HG03045 (cell line): Measurements from ENCODE around the gene RAB4B.
"Not testable (repeated sequence)": the region's sequence is repeated elsewhere in the genome, so short reads cannot be mapped to it uniquely, and the experiment has no call there.

Experiments
- ATAC-seq: cut with Tn5 transposase; IDR thresholded peaks from one replicate; pipeline ENCODE4 v1.9.1; 2021; ENCODE audit warnings: mild to moderate bottlenecking, moderate library complexity; ENCODE audit not compliant: unreplicated experiment

The RAB4B gene

DNA sequence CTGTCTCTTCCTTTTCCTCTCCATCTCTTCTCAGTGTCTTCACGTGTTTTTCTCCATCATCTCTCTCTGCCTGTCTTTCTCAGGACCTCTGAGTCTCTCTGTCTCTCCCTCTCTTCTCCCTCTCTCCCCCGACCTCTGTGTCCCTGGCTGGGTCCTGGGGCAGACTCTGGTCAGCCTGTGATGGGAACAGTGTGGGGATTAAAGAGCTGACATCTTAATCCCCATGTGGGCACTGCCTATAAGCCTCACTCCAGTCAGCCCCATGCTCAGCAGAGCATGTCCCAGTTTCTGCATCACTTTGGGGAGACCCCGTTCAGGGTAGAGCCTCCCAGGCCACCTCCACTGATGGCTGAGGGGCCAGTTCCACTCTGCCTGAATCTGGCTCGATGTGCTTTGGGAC lies 37.2 kb downstream of the RAB4B start:
- no peak for ATAC-seq

GRCh38 chr19:40818480-40819399 lies 40.7 kb downstream of the RAB4B start:
- not testable (repeated sequence) for ATAC-seq

DNA sequence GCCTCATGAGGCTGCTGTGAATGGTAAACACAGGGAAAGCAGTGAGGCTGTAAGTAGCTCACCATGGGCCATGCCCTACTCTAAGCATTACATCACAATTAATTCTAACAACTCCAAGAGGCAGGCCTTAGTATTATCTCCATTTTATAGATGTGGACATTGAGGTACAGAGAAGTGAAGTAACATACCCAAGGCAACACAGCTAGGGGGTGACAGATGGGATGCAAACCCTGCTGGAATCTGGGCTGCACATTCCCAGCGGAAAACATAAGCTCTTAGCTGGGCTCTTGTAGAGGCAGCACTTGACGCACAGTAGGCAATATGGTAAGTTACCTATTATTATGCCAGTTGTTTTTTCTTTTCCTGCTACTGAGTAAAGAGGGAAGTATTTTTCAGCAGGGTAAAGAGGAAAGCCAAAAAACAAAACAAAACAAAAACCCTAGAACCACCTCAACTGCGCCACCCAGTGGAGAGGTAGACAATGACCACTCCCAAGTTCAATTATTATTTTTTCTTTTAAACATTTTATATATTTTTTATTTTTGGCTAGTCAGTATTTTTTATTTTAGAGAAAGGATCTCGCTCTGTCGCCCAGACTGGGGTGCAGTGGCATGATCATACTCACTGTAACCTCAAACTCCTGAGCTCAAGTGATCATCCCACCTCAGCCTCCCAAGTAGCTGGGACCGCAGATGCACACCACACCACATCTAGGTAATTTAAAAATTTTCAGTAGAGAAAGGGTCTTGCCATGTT lies 41.6 kb downstream of the RAB4B start:
- not testable (repeated sequence) for ATAC-seq

GRCh38 chr19:40822161-40822560 lies 44.1 kb downstream of the RAB4B start:
- ATAC-seq, result no peak

- not testable (repeated sequence) for ATAC-seq
Measured at GRCh38 chr19:40822704-40823553, 44.9 kb downstream of the RAB4B start.

DNA sequence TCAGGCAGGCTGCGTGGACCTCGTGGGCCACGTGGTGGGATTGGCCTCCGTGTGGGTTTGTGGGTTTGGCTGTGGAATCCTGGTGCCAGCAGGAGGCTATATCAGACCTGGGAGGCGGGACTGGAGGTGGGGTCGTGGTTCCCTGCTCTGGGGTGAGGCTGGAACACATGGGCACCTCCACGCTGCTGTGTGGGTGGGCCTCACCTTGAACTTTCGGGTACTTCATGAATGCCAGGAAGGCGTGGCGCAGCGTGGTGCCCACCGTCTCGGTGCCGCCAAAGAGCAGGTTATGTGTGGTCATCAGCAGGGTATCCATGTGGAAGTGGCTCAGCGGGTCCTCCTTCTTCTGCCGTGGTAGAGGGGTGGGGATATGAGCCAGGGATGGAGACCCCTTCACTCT lies 46.9 kb downstream of the RAB4B start:
- ATAC-seq, result not testable (repeated sequence)

DNA sequence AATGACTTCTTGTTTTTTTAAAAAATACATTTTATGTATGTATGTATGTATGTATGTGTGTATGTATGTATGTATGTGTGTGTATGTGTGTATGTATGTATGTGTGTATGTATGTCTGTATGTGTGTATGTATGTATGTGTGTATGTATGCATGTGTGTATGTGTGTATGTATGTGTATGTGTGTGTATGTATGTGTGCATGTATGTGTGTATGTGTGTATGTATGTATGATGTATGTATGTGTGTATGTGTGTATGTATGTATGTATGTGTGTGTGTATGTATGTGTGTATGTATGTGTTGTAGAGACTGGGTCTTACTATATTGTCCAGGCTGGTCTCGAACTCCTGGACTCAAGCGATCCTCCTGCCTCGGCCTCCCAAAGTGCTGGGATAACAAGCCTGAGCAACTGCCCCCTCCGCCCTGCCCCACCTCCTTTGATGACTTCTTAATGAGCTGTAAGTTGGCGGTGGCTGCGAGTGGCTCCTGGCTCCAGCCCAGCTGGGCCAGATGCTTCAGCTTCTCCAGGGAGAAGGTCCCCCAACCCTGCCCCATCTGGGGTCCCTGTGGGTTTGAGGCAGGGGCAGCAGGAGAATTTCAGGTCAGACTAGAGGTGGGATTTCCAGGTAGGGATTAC lies 47.5 kb downstream of the RAB4B start:
- ATAC-seq, result not testable (repeated sequence)

DNA sequence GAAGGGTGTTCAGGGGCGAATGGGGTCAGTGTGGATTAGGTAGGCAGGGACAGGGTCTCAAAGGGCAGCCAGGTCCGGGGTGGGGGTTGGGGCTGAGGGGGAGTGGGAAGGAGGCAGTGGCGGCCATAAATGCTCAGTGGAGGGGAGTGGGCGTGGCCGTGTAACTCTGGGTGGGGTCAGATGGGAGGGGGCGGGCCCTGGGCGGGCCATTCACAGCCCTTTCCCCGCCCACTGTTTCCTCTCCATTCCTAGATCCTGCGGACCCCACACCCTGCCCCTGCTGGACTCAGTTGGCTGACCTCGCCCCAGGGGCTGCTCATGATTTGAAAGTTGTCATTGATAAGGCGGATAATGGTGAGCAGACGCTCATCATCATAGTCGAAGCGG lies 48.3 kb downstream of the RAB4B start:
- ATAC-seq, result not testable (repeated sequence)

GRCh38 chr19:40826699-40827385 lies 48.8 kb downstream of the RAB4B start:
- ATAC-seq, result not testable (repeated sequence)

GRCh38 chr19:40827386-40828247 lies 49.6 kb downstream of the RAB4B start:
- no peak for ATAC-seq

- ATAC-seq, result no peak
Measured at GRCh38 chr19:40829205-40829604, 51.2 kb downstream of the RAB4B start.

- ATAC-seq, result not testable (repeated sequence)
Measured at GRCh38 chr19:40830741-40831140, 52.7 kb downstream of the RAB4B start.

DNA sequence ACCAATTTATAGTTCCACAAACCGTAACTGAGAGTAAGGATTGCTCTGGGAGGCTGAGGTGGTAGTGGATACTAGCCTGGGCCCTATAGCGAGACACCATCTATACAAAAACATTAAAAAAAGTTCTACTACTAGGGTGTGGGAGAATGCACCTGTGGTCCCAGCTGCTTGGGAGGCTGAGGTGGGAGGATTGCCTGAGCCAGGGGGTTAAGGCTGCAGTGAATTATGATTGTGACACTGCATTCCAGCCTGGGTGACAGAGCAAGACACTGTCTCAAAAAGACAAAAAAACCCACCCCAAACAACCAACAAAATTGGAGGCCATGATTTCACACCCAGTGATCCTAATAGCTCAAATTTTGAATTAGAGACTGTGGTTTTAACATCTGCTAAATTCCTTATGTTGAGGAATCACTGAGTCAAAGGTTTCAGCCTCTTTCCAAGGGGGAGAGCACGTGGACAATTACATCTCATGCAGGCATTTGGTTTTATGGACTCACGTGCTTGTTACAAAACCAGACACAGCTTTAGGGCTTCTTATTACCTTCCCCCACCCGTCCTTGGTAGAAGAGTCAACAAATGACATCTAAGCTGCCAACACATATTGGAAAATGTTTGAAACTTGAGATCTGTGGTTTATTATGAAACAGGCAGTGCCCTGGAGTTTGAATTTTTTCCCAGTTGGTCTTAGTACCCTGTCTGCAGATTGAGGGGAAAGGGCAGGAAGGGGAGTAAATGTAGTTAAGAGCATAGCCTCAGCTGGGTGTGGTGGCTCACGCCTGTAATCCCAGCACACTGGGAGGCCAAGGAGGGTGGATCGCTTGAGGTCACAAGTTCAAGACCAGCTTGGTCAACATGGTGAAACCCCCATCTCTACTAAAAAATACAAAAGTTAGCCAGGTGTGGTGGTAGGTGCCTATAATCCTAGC lies 53.7 kb downstream of the RAB4B start:
- no peak for ATAC-seq

- ATAC-seq, result not testable (repeated sequence)
Measured at GRCh38 chr19:40832431-40832790, 54.4 kb downstream of the RAB4B start.

GRCh38 chr19:40833728-40834533 lies 55.9 kb downstream of the RAB4B start:
- ATAC-seq, result not testable (repeated sequence)

DNA sequence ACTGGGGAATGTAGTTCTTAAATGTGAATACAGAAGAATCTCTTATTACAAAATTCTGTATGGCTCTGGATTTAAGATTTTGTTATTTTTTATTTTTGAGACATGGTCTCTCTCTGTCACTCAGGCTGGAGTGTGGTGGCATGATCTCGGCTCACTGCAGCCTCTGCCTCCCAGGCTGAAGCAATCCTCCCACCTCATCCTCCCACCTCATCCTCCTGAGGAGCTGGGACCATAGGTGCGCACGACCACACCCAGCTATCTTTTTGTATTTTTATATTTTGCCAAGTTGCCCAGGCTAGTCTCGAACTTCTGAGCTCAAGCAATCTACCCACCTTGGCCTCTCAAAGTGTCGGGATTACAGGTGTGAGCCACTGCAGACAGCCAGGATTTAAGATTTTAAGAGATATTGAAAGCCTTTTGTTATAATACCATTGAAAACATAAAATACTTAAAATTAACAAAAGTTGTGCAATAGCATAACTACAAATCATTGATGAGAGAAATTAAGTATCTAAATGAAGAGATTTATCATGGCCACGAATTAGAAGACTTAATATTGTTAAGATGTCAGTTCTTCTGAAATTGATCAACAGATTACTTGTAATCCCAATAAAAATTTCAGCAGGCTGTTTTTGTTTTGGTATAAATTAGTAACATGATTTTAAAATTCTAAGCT lies 58.8 kb downstream of the RAB4B start:
- ATAC-seq, result no peak

GRCh38 chr19:40838477-40838876 lies 60.4 kb downstream of the RAB4B start:
- not testable (repeated sequence) for ATAC-seq
